LHCN-M2 (cell line): ENCODE results near the gene GRM4. TPM values are rescaled to one million over a fixed set of nuclear protein-coding genes. Genes with fewer than 3 reads are reported as not detected.

Experiments
- DNase-seq: peaks from one replicate; pipeline ENCODE4 v3.0.0-alpha.2; 2012; ENCODE audit warnings: low read depth
- total RNA-seq: library from RNA; depleted of rRNA; stranded (reverse); fragments of >200 nt; gene quantifications from 2 replicates; pipeline ENCODE4 v1.2.3, GENCODE V29; 2014; rRNA removed

The GRM4 gene
- total RNA-seq, 1 experiment from 2014 or later: not detected

DNA sequence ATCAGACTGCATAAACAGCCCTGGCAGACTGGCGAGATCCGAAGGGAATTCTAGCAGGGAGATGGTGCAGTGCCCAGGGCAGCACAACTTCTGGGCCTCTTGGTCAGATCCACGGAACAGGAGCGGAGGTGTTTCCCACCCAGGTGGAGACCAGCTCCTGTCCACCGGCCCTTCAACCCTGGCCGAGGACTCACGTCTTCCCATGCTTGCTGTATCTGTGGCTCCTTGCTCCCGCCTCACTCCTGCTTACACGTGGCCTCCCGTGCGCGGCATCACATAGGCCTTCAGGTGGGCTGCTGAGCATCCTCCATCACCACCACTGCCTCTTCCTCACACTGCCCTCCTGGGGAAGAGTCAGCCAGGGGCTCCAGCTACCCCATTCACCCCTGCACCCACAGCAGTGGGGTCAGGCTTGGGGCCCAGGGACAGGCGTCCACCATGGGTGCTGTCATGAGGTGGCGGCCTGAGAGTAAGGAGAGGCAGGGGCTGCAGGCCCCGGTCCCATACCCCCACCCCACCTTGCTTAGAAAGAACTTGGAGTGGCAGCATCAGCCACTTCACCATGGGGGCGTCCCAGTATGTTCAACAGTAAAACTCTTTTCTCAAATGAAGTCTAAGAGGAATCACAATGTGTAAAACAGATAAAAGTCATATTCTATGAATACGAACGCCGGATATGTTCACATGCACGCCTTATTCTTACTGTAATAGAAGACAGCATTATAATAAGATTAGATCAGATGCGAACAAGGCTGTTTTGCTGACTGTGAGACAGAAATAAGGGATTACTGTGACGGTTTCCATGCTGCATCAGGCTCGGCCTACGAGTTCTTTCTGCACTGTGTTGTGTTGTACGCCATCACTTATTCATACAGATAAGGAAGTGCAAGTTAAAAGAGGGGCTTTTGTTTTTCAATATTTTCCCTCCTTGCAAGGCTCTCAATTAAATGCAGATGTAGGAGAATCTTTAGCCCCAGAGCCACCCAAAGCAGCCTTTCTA, 165.4 kb downstream of the GRM4 start:
- no peak for DNase-seq

DNA sequence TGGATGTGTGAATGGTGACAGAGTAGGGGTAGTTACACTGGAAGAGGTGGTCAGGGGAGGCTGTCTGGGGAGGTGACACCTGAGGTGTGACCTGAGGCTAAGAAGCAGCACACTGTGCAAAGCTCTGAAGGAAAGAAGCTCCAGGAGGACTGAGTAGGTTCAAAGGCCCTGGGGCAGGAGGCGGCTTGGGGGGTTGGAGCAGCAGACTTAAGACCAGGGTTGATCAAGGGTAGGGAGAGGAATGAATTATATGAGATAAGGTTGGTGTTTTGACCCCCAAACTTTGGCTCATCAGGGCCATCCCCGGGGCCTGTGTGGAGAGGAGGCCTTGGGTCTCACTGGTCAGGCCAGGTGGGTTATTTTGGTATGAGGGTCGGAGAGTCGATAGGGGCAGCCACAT, 166.1 kb downstream of the GRM4 start:
- DNase-seq: no peak

- no peak for DNase-seq
Measured at GRCh38 chr6:33978412-33979150, 167.3 kb downstream of the GRM4 start.

GRCh38 chr6:33977606-33978411, 168.1 kb downstream of the GRM4 start:
- DNase-seq: no peak

DNA sequence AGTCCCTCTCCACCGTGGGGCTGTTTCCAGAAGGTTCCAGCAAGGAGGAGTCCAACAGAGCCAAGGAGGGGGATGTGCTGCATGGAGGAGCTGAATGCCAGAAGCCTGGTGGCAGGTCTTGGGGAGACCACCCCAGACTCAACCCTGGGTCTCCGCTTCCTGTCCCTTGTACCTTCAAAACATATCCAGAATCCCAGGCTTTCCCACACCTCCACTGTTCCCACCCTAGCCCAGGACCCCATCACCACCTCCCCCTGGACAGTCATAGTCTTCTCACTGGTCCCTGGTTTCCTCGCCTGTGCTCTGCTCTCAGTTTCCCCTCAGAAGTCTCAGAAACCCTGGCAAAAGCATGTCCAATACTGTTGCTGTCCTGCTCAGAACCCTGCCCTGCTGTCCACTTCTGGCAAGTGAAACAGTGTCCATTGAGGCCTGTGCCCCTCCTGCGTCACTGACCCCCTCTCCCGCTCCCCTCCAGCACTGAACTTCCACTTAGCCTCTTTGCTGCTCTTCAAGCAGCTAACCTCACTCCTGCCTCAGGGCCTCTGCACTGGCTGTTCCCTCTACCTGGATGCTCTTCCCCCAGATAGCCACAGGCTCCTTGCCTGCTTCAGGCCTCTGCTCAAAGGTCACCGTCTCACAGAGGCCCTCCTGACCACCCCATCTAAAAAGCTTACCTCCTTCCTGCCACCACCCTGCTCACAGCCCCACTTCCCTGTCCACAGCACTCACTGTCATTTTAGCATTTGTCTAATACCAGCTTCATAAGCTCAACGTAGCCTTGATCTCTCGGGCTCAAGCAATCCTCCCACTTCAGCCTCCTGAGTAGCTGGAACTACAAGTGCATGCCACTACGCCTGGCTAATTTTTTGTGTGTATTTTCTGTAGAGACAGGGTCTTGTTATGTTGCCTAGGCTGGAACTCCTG, 169.2 kb downstream of the GRM4 start:
- DNase-seq: no peak

- no peak for DNase-seq
Measured at GRCh38 chr6:33975661-33976436, 170.0 kb downstream of the GRM4 start.

- no peak for DNase-seq
Measured at GRCh38 chr6:33974471-33974870, 171.4 kb downstream of the GRM4 start.

GRCh38 chr6:33974030-33974429, 171.9 kb downstream of the GRM4 start:
- no peak for DNase-seq

DNA sequence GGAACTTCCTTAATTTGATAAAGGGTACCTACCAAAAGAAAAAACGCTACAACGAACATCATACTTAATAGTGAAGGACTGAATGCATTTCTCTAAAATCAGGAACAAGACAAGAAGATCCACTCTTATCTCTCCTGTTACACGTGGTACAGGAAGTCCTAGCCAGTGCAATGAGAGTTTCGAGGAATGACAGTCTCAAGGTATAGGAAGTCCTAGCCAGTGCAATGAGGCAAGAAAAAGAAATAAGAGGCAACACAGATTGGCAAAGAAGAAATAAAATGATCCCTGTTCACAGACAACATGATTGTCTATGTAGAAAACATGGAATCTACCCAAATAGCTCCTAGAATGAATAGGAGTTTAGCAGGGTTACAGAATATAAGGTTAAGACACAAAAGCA, 174.3 kb downstream of the GRM4 start:
- no peak for DNase-seq

Other genes with a start within 250 kb of the GRM4 start
- 420 and 508 TPM in 2 replicates for gene HMGA1, start 90.8 kb upstream of the GRM4 start, total RNA-seq
- gene SMIM29, start 102.9 kb upstream of the GRM4 start, total RNA-seq: 73.4 and 75.4 TPM in 2 replicates
- gene NUDT3, start 246.6 kb upstream of the GRM4 start, total RNA-seq: 21.5 and 26.1 TPM in 2 replicates